HAP-1 (cell line): Measurements from ENCODE around the gene CSNK1G1.

Experiments
- DNase-seq, 2 experiments: peaks; one replicate each; pipeline ENCODE4 v3.0.0-alpha.2; 2016 to 2020; ENCODE audit warnings: low spot score in 2 of 2
- H3K27me3 ChIP-seq: fragments of 250-450 bp; sonication (Bioruptor Pico); 2 replicates; pipeline ENCODE4 v1.5.1; 2020; ENCODE audit warnings: low read depth, mild to moderate bottlenecking, moderate library complexity
- H3K36me3 ChIP-seq: fragments of 250-450 bp; sonication (Bioruptor Pico); replicated peaks from 2 replicates; pipeline ENCODE4 v1.5.1; 2020; ENCODE audit warnings: mild to moderate bottlenecking
- H3K4me1 ChIP-seq: fragments of 250-450 bp; sonication (Bioruptor Pico); 2 replicates; pipeline ENCODE4 v1.5.1; 2020; ENCODE audit warnings: mild to moderate bottlenecking
- H3K4me3 ChIP-seq: fragments of 250-450 bp; sonication (Bioruptor Pico); 2 replicates; pipeline ENCODE4 v1.5.1; 2020; ENCODE audit warnings: mild to moderate bottlenecking, moderate library complexity
- H3K9me3 ChIP-seq: fragments of 250-450 bp; sonication (Bioruptor Pico); 2 replicates; pipeline ENCODE4 v1.5.1; 2020; ENCODE audit warnings: mild to moderate bottlenecking, moderate library complexity
- in situ Hi-C: fragments of 300-500 bp; cut with MboI; formaldehyde crosslinking; loops from 3 replicates; pipeline ENCODE4 v1.14.3; 2020; ENCODE audit warnings: low sequenced_read_pairs, inconsistent platforms, mixed read lengths

The CSNK1G1 gene

GRCh38 chr15:64163659-64164362 lies 192.2 kb downstream of the CSNK1G1 start:
- in situ Hi-C loops, result no loop called here
- Histone ChIP-seq H3K4me1 (peaks cover 20% of the 10 kb centered on the region), H3K36me3 (peaks cover 35% of the 10 kb centered on the region), H3K9me3 (no peaks in the 10 kb centered on the region), H3K4me3 (peak overlapping the region; percentile 95), H3K27me3 (no peaks in the 10 kb centered on the region)
- peak; percentile 72 to 88 for DNase-seq

- peaks cover 43% of the 10 kb centered on the region for H3K36me3 ChIP-seq
- peaks cover 20% of the 10 kb centered on the region for H3K4me1 ChIP-seq
- H3K4me3 ChIP-seq, result peak within 1 kb of the TSS; percentile 95
- H3K27me3 ChIP-seq, result no peaks in the 10 kb centered on the region
- no peaks in the 10 kb centered on the region for H3K9me3 ChIP-seq
- in situ Hi-C loops, result no loop called here
- DNase-seq, result peak; percentile 100
Observed at GRCh38 chr15:64162869-64163658, 192.9 kb downstream of the CSNK1G1 start, which contains the start of gene PPIB. TSS of gene PPIB (minus strand) at chr15:64163022. CDS start at chr15:64162986, 36 bp downstream.

- Histone ChIP-seq H3K4me1 (peaks cover 20% of the 10 kb centered on the region), H3K36me3 (peaks cover 49% of the 10 kb centered on the region), H3K27me3 (no peaks in the 10 kb centered on the region), H3K9me3 (no peaks in the 10 kb centered on the region), H3K4me3 (peak overlapping the region; percentile 95)
- no peak for DNase-seq
- in situ Hi-C loops, result no loop called here
Observed at GRCh38 chr15:64162478-64162868, 193.5 kb downstream of the CSNK1G1 start.

- Histone ChIP-seq H3K4me3 (peak overlapping the region; percentile 95), H3K4me1 (peaks cover 20% of the 10 kb centered on the region), H3K36me3 (peaks cover 55% of the 10 kb centered on the region), H3K9me3 (no peaks in the 10 kb centered on the region), H3K27me3 (no peaks in the 10 kb centered on the region)
- no peak for DNase-seq
- in situ Hi-C loops, result no loop called here
Observed at GRCh38 chr15:64161688-64162477, 194.1 kb downstream of the CSNK1G1 start.

- DNase-seq, result no peak
- Histone ChIP-seq H3K4me3 (no peak overlapping the region), H3K36me3 (peaks cover 87% of the 10 kb centered on the region), H3K9me3 (no peaks in the 10 kb centered on the region), H3K27me3 (no peaks in the 10 kb centered on the region), H3K4me1 (peaks cover 8% of the 10 kb centered on the region)
- in situ Hi-C loops, result no loop called here
Observed at GRCh38 chr15:64158363-64159134, 197.4 kb downstream of the CSNK1G1 start.

GRCh38 chr15:64157599-64158125 lies 198.3 kb downstream of the CSNK1G1 start:
- in situ Hi-C loops, result no loop called here
- Histone ChIP-seq H3K9me3 (no peaks in the 10 kb centered on the region), H3K36me3 (peaks cover 87% of the 10 kb centered on the region), H3K27me3 (no peaks in the 10 kb centered on the region), H3K4me3 (no peak overlapping the region), H3K4me1 (peaks cover 12% of the 10 kb centered on the region)
- no peak for DNase-seq

GRCh38 chr15:64156652-64157331 lies 199.2 kb downstream of the CSNK1G1 start:
- in situ Hi-C loops, result no loop called here
- Histone ChIP-seq H3K4me3 (no peak overlapping the region), H3K27me3 (no peaks in the 10 kb centered on the region), H3K9me3 (no peaks in the 10 kb centered on the region), H3K4me1 (peaks cover 15% of the 10 kb centered on the region), H3K36me3 (peaks cover 81% of the 10 kb centered on the region)
- DNase-seq, result no peak

- Histone ChIP-seq H3K4me3 (no peak overlapping the region), H3K4me1 (peaks cover 13% of the 10 kb centered on the region), H3K27me3 (no peaks in the 10 kb centered on the region), H3K36me3 (peaks cover 73% of the 10 kb centered on the region), H3K9me3 (no peaks in the 10 kb centered on the region)
- DNase-seq, result no peak
- in situ Hi-C loops, result no loop called here
Observed at GRCh38 chr15:64155802-64156651, 199.9 kb downstream of the CSNK1G1 start.

- peak; percentile 99 to 100 for DNase-seq
- Histone ChIP-seq H3K27me3 (no peaks in the 10 kb centered on the region), H3K36me3 (peaks cover 50% of the 10 kb centered on the region), H3K4me1 (peaks cover 14% of the 10 kb centered on the region), H3K4me3 (peak overlapping the region; percentile 83; the same call in 1 of the 2 replicates), H3K9me3 (no peaks in the 10 kb centered on the region)
- in situ Hi-C loops, result no loop called here
Observed at GRCh38 chr15:64153480-64154367, 202.2 kb downstream of the CSNK1G1 start.

GRCh38 chr15:64152507-64153387 lies 203.2 kb downstream of the CSNK1G1 start:
- peaks cover 14% of the 10 kb centered on the region for H3K4me1 ChIP-seq
- in situ Hi-C loops, result no loop called here
- no peaks in the 10 kb centered on the region for H3K27me3 ChIP-seq
- no peaks in the 10 kb centered on the region for H3K9me3 ChIP-seq
- peak in 1 of 2 experiments; percentile 69 for DNase-seq
- peak overlapping the region; percentile 83 for H3K4me3 ChIP-seq
- H3K36me3 ChIP-seq, result peaks cover 41% of the 10 kb centered on the region
